HG02840 (cell line): Measurements from ENCODE around the gene VGLL1.

Experiments
- ATAC-seq: cut with Tn5 transposase; IDR thresholded peaks from one replicate; pipeline ENCODE4 v1.9.1; 2021; ENCODE audit warnings: mild to moderate bottlenecking, moderate library complexity, moderate number of reproducible peaks; ENCODE audit not compliant: unreplicated experiment, low FRiP score

VGLL1 gene

GRCh38 chrX:136549226-136549625 lies 17.2 kb downstream of the VGLL1 start:
- no peak for ATAC-seq

DNA sequence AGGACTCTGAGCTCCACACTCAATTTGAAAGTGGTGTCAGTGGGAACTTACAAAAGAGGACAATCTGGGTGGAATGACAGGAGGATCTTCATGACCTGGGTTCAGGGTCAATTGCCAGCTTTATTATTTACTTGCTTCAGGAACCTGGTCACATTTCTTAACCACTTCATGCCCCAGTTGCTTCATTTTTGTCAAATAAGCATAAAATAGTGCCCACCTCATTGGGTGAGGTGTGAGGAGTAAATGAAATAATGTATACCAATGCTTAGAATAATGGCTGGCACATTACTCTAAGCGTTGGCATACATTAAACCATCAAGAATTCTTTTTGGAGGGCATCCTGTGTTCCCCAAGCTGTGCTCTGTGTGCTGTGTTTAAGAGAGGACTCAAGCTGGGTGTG lies 19.4 kb downstream of the VGLL1 start:
- ATAC-seq: no peak

- ATAC-seq: no peak
Observed at GRCh38 chrX:136555694-136556093, 23.7 kb downstream of the VGLL1 start.

DNA sequence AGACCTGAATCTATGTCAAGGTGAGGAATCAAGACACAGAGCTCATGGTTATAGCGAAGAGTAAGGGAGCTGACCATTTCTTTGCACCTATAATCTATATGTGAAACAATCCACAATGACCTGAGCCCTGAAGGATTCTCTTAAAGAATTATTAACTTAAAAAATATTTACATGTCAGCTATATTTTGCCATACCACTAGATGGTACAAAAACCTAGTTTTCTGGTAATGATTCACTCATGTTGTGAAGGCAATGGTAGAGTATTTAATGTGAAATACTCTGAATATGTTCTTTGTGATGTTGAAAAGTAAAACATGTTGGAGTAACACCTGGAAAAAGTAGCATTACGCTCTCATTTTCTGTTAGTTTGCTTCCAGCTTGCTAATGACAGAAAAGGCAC lies 40.0 kb downstream of the VGLL1 start:
- no peak for ATAC-seq

GRCh38 chrX:136574548-136574947 lies 42.5 kb downstream of the VGLL1 start:
- no peak for ATAC-seq

- no peak for ATAC-seq
Observed at GRCh38 chrX:136577552-136577951, 45.5 kb downstream of the VGLL1 start.

- no peak for ATAC-seq
Observed at GRCh38 chrX:136580316-136580715, 48.3 kb downstream of the VGLL1 start.

DNA sequence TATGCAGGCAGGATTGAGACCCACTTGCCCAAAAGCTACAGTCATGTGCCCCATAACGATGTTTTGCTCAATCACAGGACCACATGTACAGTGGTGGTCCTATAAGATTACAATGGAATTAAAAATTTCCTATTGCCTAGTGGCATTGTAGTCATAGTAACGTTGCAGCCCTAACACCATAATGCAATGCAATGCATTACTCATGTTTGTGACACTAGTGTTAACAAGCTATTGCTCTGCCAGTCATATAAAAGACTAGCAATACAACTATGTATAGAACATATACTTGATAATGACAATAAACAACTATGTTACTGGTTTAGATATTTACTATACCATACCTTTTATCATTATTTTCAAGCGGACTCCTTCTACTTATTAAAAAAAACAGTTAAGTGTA lies 50.6 kb downstream of the VGLL1 start:
- ATAC-seq: no peak

- no peak for ATAC-seq
Observed at GRCh38 chrX:136584545-136584944, 52.5 kb downstream of the VGLL1 start.

- no peak for ATAC-seq
Observed at GRCh38 chrX:136585262-136585661, 53.2 kb downstream of the VGLL1 start.

DNA sequence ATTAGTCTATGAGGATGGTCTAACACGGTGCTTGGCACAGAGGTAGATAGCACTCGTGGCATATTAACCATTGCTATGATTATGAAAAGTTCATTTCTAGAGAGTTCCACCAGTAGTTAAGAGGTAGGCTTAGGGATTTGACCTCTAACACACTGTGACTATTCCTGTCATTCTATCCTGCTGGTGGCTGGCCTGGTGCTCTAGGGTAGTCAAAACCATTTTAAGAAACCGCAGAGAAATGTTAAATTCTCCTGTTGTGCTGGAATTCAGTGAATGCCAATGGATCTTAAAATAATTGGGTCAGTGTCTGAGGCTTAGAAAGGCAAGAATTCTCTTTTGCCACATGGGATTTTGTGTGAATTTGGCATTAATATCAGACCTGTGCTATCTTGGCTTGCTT lies 53.9 kb downstream of the VGLL1 start:
- ATAC-seq: no peak

DNA sequence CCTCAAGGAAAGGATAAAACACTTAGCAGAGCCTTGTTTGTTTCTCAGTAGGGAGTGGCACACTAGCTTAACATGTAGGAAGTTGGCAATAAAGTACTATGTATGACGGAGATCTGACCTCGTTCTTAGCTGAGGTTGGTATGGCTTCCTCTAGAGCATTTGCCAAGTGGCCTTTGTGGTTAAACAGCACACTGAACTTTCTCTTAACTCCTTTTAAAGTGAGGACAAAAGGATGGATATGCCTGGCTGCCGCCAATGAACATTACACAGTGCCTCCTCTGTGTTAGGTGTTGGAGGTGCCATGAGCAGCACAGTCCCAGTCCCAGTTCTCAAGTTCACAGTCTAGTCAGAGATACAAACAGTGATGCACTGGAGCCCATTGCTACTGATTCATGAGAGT lies 54.4 kb downstream of the VGLL1 start:
- no peak for ATAC-seq

- ATAC-seq: no peak
Observed at GRCh38 chrX:136587532-136587931, 55.5 kb downstream of the VGLL1 start.

GRCh38 chrX:136588036-136588435 lies 56.0 kb downstream of the VGLL1 start:
- no peak for ATAC-seq

- ATAC-seq: no peak
Observed at GRCh38 chrX:136589966-136590365, 58.0 kb downstream of the VGLL1 start.

DNA sequence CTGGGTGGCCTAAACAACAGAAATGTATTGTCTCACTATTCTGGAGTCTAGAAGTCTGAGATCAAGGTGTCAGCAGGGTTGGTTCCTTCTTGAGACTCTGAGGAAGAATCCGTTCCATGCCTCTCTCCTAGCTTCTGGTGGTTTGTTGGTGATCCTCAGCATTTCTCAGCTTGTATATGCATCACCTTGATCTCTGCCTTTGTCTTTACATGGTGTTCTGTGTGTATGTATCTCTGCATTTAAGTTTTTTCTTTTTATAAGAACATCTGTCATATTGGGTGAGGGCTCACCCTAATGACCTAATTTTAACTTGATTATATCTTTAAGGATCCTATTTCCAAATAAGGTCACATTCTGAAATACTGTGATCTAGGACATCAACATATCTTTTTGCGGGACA lies 65.3 kb downstream of the VGLL1 start:
- ATAC-seq: no peak

DNA sequence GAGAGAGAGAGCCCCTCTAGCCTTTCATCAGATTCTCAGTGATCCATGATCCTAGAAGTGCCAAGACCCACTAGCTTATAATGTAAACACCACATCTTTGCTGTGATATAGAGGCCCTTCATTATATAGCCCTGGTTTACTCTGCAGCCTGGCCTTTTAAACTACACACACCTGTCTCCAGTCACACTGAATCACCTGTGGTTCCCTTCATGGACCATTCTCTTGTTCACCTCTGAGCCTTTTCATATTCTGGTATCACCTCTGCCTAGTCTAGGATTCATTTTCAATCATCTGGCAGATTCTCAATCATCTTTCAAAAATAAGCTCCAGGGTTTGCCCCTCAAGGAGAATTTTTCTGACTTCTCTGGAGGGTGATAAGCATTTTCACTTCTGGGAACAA lies 65.9 kb downstream of the VGLL1 start:
- no peak for ATAC-seq

DNA sequence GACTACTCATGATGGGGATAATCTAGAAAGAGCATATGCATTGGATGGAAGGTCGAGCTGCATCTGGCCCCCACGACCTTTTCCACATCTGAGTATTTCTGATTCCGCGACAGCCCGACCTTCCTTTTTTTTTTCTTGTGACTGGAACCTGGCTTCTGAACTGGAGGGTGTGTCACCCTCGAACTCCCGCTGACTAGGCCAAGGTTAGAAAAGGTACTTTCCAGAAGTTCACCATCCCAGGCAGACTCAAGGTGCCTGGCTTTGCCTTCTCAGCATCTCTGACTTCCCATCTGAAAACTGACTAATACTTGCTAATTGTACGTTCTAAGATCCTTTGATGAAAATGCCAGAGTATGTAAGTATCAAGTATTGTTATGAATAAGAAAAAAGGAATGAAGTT lies 66.6 kb downstream of the VGLL1 start:
- ATAC-seq: no peak

DNA sequence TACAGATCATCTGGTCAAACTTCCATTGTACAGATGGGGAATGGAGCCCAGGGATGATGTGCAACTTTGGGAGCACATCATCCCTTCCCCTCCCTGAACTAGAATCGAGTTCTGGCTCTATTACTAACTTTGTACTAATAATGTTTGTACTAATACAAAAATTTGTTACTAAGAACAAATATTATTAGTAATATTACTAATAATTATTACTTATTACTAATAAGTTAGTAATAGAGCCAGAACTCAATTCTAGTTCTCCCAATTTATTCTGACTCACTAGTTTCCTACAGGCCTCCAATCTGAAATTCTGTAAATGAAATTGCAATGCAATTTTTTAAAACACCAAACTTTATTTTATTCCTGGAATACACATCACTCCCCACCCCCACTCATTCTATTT lies 68.0 kb downstream of the VGLL1 start:
- no peak for ATAC-seq
